A549 (cell line): ENCODE data around the gene TCP11X2.
"Not testable (repeated sequence)": the region's sequence is repeated elsewhere in the genome, so short reads cannot be mapped to it uniquely, and the experiment has no call there.

Source experiments
- ESRRA ChIP-seq: fragments of 150-350 bp; IDR thresholded peaks from 2 replicates; pipeline ENCODE4 v1.6.1; 2014; ENCODE audit warnings: mild to moderate bottlenecking, low read length, borderline replicate concordance
- MAFK ChIP-seq: fragments of 450-650 bp; IDR thresholded peaks from 2 replicates; pipeline ENCODE4 v1.6.1; 2014; ENCODE audit not compliant: partially characterized antibody

- TF ChIP-seq ESRRA, MAFK: not testable (repeated sequence)
These were observed 13.0 kb downstream of the TCP11X2 start for GRCh38 chrX:102458615-102459014.
